Activated CD4-positive, CD25-positive, alpha-beta regulatory T cell (primary cell): ENCODE measurements around the gene IL6.

Experiments used
- DNase-seq, 4 experiments: peaks; one replicate each; lab custom pipeline; 2025; lab: John Stamatoyannopoulos, UW

IL6 gene

GRCh38 chr7:22781230-22781711 lies 54.3 kb downstream of the IL6 start:
- DNase-seq, result no peak
